MM.1S (cell line): ENCODE data around the gene LARGE1.

Source experiments
- CTCF ChIP-seq: fragments of 300-600 bp; sonication (generic); IDR thresholded peaks from 2 replicates; pipeline ENCODE4 v1.5.1; 2016; ENCODE audit warnings: antibody characterized with exemption, low read length, mixed read lengths
- EZH2 ChIP-seq: fragments of 300-600 bp; sonication (generic); optimal IDR thresholded peaks from 2 replicates; pipeline ENCODE3; 2017; ENCODE audit warnings: low read depth, mild to moderate bottlenecking, antibody characterized with exemption, low read length, mixed read lengths

- TF ChIP-seq EZH2 (no peak), CTCF (no peak)
These were observed 671.3 kb downstream of the LARGE1 start for GRCh38 chr22:33248948-33249347.
